Measurements from ENCODE around the gene LIMA1. TPM values are rescaled to one million over a fixed set of nuclear protein-coding genes. Genes with fewer than 3 reads are reported as not detected.
"Not testable (repeated sequence)": the region's sequence is repeated elsewhere in the genome, so short reads cannot be mapped to it uniquely, and the experiment has no call there.

Gene LIMA1
- total RNA-seq, 3 donors from 2014 or later = 128 to 162 (median 156) TPM

GRCh38 chr12:50221228-50222008 lies 61.9 kb downstream of the LIMA1 start:
- TF ChIP-seq POLR2AphosphoS5 (IDR thresholded peaks at IDR 0.05) (peak in 1 of 3 donors; percentile 26), POLR2A (IDR thresholded peaks at IDR 0.05) (peak; percentile 13)
- TF ChIP-seq, protein P1, sequence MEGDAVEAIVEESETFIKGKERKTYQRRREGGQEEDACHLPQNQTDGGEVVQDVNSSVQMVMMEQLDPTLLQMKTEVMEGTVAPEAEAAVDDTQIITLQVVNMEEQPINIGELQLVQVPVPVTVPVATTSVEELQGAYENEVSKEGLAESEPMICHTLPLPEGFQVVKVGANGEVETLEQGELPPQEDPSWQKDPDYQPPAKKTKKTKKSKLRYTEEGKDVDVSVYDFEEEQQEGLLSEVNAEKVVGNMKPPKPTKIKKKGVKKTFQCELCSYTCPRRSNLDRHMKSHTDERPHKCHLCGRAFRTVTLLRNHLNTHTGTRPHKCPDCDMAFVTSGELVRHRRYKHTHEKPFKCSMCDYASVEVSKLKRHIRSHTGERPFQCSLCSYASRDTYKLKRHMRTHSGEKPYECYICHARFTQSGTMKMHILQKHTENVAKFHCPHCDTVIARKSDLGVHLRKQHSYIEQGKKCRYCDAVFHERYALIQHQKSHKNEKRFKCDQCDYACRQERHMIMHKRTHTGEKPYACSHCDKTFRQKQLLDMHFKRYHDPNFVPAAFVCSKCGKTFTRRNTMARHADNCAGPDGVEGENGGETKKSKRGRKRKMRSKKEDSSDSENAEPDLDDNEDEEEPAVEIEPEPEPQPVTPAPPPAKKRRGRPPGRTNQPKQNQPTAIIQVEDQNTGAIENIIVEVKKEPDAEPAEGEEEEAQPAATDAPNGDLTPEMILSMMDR (IDR thresholded peaks at IDR 0.05) = no peak
- Histone ChIP-seq H3K27ac (peak overlapping the region; percentile 81 to 87), H3K27me3 (no peaks in the 10 kb centered on the region), H3K36me3 (no peaks in the 10 kb centered on the region), H3K9me3 (no peaks in the 10 kb centered on the region), H3K4me3 (peak overlapping the region; percentile 51 to 68 (median 55)), H3K4me1 (no peaks in the 10 kb centered on the region)
- DNase-seq (ENCODE audit: low spot score in 2 of 2) = no peak
- intact Hi-C loops (cut with DNase I; ENCODE audit: low total_unique reads) = no loop called here

GRCh38 chr12:50220363-50220995 lies 62.8 kb downstream of the LIMA1 start:
- DNase-seq (ENCODE audit: low spot score in 2 of 2) = no peak
- no peaks in the 10 kb centered on the region for H3K27me3 ChIP-seq
- H3K4me1 ChIP-seq = no peaks in the 10 kb centered on the region
- H3K36me3 ChIP-seq = no peaks in the 10 kb centered on the region
- intact Hi-C loops (cut with DNase I; ENCODE audit: low total_unique reads) = no loop called here
- H3K4me3 ChIP-seq = peak overlapping the region; percentile 51 to 68 (median 55)
- TF ChIP-seq POLR2AphosphoS5 (IDR thresholded peaks at IDR 0.05) = no peak
- TF ChIP-seq, protein P1 (IDR thresholded peaks at IDR 0.05) = no peak
- no peak for TF ChIP-seq POLR2A (IDR thresholded peaks at IDR 0.05)
- H3K27ac ChIP-seq = peak overlapping the region; percentile 81 to 87
- no peaks in the 10 kb centered on the region for H3K9me3 ChIP-seq

GRCh38 chr12:50219544-50219943 lies 63.8 kb downstream of the LIMA1 start:
- TF ChIP-seq, protein P1 (IDR thresholded peaks at IDR 0.05) = no peak
- no peak for TF ChIP-seq POLR2A (IDR thresholded peaks at IDR 0.05)
- TF ChIP-seq POLR2AphosphoS5 (IDR thresholded peaks at IDR 0.05) = no peak
- H3K4me1 ChIP-seq = peaks cover 0 to 5% of the 10 kb centered on the region in 2 donors
- H3K4me3 ChIP-seq = peak overlapping the region; percentile 51 to 68 (median 55)
- H3K36me3 ChIP-seq = no peaks in the 10 kb centered on the region
- DNase-seq (ENCODE audit: low spot score in 2 of 2) = no peak
- H3K9me3 ChIP-seq = no peaks in the 10 kb centered on the region
- intact Hi-C loops (cut with DNase I; ENCODE audit: low total_unique reads) = no loop called here
- no peaks in the 10 kb centered on the region for H3K27me3 ChIP-seq
- peak overlapping the region; percentile 81 to 87 for H3K27ac ChIP-seq

- H3K27me3 ChIP-seq; intact Hi-C loops (cut with DNase I; ENCODE audit: low total_unique reads); H3K9me3 ChIP-seq; DNase-seq (ENCODE audit: low spot score in 2 of 2); H3K36me3 ChIP-seq; H3K4me1 ChIP-seq: not testable (repeated sequence)
- Histone ChIP-seq H3K27ac (peak overlapping the region in 1 of 2 donors; percentile 81), H3K4me3 (peak overlapping the region in 1 of 3 donors; percentile 30)
These were observed 64.3 kb downstream of the LIMA1 start for GRCh38 chr12:50219001-50219400.

DNA sequence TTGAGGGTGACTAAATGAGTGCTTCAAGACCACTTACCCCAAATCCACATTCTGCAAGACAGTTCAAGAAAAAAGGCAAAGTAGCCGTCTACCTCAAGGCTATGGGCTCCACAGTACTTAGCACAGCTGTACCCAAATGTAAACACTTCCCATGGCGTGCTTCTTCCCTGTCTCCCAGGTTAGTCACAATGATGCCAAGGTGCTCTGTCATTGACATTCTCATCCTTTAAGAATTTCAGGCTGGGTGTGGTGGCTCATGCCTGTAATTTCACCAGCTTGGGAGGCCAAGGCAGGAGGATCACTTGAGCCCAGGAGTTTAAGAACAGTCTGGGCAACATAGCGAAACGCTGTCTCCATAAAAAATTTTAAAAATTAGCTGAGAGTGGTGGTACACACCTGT lies 64.9 kb downstream of the LIMA1 start:
- no peaks in the 10 kb centered on the region for H3K9me3 ChIP-seq
- H3K36me3 ChIP-seq = no peaks in the 10 kb centered on the region
- TF ChIP-seq POLR2AphosphoS5 (IDR thresholded peaks at IDR 0.05) (no peak), POLR2A (IDR thresholded peaks at IDR 0.05) (no peak)
- TF ChIP-seq, protein P1 (IDR thresholded peaks at IDR 0.05) = no peak
- no peak for DNase-seq (ENCODE audit: low spot score in 2 of 2)
- H3K4me1 ChIP-seq = peaks cover 0 to 5% of the 10 kb centered on the region in 2 donors
- no peak overlapping the region for H3K4me3 ChIP-seq
- intact Hi-C loops (cut with DNase I; ENCODE audit: low total_unique reads) = no loop called here
- H3K27ac ChIP-seq = no peak overlapping the region
- H3K27me3 ChIP-seq = no peaks in the 10 kb centered on the region
